Measurements from ENCODE around the gene PPP2R5B.
A peak's percentile ranks its signal among the peaks of the same experiment; 100 is the strongest.
"Not testable (repeated sequence)": the region's sequence is repeated elsewhere in the genome, so short reads cannot be mapped to it uniquely, and the experiment has no call there.

The PPP2R5B gene

DNA sequence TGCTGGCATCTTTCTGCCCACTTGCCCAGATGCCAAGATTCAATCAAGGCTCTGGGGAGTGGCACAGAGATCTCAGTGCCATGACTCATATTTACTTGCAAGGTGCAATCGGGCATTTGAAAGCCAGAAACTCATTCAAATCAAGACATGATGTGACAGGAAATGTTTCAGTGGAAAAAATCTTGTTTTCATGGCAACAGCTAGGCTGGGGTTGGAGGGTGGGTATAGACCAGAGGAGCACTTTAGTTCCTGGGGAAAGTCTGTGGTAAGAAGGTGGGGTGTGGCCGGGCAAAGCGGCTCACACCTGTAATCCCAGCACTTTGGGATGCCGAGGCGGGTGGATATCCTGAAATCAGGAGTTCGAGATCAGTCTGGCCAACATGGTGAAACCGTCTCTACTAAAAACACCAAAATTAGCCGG is 46.3 kb downstream of the PPP2R5B start:
- Histone ChIP-seq H3K36me3 (ENCODE audit: control insufficient read depth in 4 of 4, insufficient read depth in 4 of 4, low read length in 3 of 4) (no peaks in the 10 kb centered on the region), H3K4me3 (ENCODE audit: control insufficient read depth in 1 of 7, extremely low read depth in 1 of 7, insufficient read depth in 4 of 7, low read depth in 2 of 7, low read length in 6 of 7) (no peak overlapping the region), H3K27ac (ENCODE audit: insufficient read depth in 1 of 2, low read depth in 1 of 2, low read length in 2 of 2, poor library complexity in 1 of 2, severe bottlenecking in 2 of 2) (no peak overlapping the region), H3K9me3 (ENCODE audit: control extremely low read depth in 1 of 5, control insufficient read depth in 4 of 5, insufficient read depth in 2 of 5, low read depth in 1 of 5, low read length in 4 of 5) (no peaks in the 10 kb centered on the region), H3K27me3 (replicated peaks in 2 of 5; ENCODE audit: control insufficient read depth in 4 of 5, insufficient read depth in 5 of 5, low read length in 4 of 5) (peaks cover 0 to 18% (median 7%) of the 10 kb centered on the region in 5 experiments), H3K4me1 (ENCODE audit: control extremely low read depth in 1 of 4, control insufficient read depth in 4 of 4, insufficient read depth in 4 of 4, low read length in 3 of 4) (peaks cover 0 to 12% (median 9%) of the 10 kb centered on the region in 4 experiments)
- 85% methylated on average over 7 of the region's 8 CpGs for WGBS (ENCODE audit: insufficient coverage)
- POLR2A ChIA-PET = no interaction called here
- DNase-seq = peak in 2 of 3 donors; percentile 24 to 37
- CTCF ChIA-PET = no interaction called here

DNA sequence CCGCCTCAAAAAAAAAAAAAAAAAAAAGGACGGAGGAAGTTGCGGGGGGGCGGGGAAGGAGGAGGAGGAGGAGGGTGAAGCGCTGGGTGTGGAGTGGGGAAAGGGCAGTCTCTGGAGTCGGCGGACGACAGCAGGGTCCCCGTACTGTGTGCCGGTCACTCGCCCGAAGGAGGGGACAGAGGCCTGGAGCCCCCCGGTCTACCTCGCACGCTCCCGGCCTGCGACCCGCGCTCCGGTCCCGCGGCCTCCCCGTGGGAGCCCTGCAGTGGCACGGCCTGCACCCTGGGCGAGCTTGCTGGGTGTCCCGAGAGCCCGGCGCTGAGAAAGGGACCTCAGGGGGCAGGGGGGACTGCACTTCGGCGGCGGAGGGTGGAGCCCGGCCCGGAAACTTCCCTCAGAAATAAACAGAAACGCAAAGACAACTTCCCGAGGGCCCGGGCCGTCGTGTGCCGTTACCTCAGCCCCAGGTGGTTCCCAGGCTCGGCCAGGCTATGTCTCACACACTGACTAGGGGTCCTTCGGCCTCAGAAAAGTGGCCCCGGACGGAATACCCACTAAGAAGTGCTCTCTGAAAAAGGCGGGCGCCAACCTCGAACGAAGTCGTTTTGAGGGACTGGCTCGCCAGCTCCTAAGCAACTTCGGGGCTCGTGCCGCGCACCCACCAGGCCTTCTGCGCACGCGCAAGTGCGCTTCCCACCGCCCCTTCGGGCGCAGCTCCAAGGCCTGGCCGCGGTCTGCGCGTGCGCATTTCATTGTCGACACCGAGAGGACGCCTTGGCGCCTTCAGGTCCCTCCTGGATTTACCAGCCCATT is 47.1 kb downstream of the PPP2R5B start, which contains the start of gene MAJIN:
Gene MAJIN (minus strand): TSS at position 688 of the 813 bp plus-strand sequence. CDS start 12,703 bp downstream, outside the sequence.
- Histone ChIP-seq H3K4me1 (ENCODE audit: control extremely low read depth in 1 of 4, control insufficient read depth in 4 of 4, insufficient read depth in 4 of 4, low read length in 3 of 4) (peaks cover 0 to 12% (median 9%) of the 10 kb centered on the region in 4 experiments), H3K9me3 (ENCODE audit: control extremely low read depth in 1 of 5, control insufficient read depth in 4 of 5, insufficient read depth in 2 of 5, low read depth in 1 of 5, low read length in 4 of 5) (no peaks in the 10 kb centered on the region), H3K27ac (ENCODE audit: insufficient read depth in 1 of 2, low read depth in 1 of 2, low read length in 2 of 2, poor library complexity in 1 of 2, severe bottlenecking in 2 of 2) (no peak within 1 kb of the TSS), H3K36me3 (ENCODE audit: control insufficient read depth in 4 of 4, insufficient read depth in 4 of 4, low read length in 3 of 4) (no peaks in the 10 kb centered on the region), H3K4me3 (ENCODE audit: control insufficient read depth in 1 of 7, extremely low read depth in 1 of 7, insufficient read depth in 4 of 7, low read depth in 2 of 7, low read length in 6 of 7) (peak within 1 kb of the TSS in 4 of 7 experiments; percentile 25 to 56 (median 42)), H3K27me3 (replicated peaks in 2 of 5; ENCODE audit: control insufficient read depth in 4 of 5, insufficient read depth in 5 of 5, low read length in 4 of 5) (peaks cover 0 to 18% (median 7%) of the 10 kb centered on the region in 5 experiments)
- DNase-seq = peak; percentile 79 to 90 (median 86)
- ChIA-PET POLR2A (no interaction called here), CTCF (no interaction called here)
- 21% methylated on average over 60 of the region's 69 CpGs for WGBS (ENCODE audit: insufficient coverage)

DNA sequence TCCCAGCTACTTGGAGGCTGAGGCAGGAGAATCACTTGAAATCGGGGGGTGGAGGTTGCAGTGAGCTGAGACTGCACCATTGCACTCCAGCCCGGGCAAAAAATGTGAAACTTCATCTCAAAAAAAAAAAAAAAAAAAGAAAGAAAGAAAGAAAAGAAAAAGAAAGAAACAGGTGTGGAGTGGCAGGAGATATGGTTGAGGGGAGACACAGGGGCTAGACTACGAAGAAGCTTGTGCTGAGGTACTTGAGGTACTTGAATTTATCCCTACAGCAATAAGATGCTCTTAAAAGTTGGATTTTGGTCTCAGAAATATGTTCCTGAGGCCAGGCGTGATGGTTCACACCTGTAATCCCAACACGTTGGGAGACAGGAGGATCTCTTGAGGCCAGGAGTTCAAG is 49.6 kb downstream of the PPP2R5B start:
- DNase-seq = no peak
- ChIA-PET CTCF (no interaction called here), POLR2A (no interaction called here)
- peaks cover 0 to 12% (median 9%) of the 10 kb centered on the region in 4 experiments for H3K4me1 ChIP-seq (ENCODE audit: control extremely low read depth in 1 of 4, control insufficient read depth in 4 of 4, insufficient read depth in 4 of 4, low read length in 3 of 4)
- H3K27me3 ChIP-seq (replicated peaks in 2 of 5; ENCODE audit: control insufficient read depth in 4 of 5, insufficient read depth in 5 of 5, low read length in 4 of 5) = peaks cover 0 to 18% (median 7%) of the 10 kb centered on the region in 5 experiments
- no peak overlapping the region for H3K4me3 ChIP-seq (ENCODE audit: control insufficient read depth in 1 of 7, extremely low read depth in 1 of 7, insufficient read depth in 4 of 7, low read depth in 2 of 7, low read length in 6 of 7)
- no peak overlapping the region for H3K27ac ChIP-seq (ENCODE audit: insufficient read depth in 1 of 2, low read depth in 1 of 2, low read length in 2 of 2, poor library complexity in 1 of 2, severe bottlenecking in 2 of 2)
- H3K36me3 ChIP-seq (ENCODE audit: control insufficient read depth in 4 of 4, insufficient read depth in 4 of 4, low read length in 3 of 4) = no peaks in the 10 kb centered on the region
- WGBS (ENCODE audit: insufficient coverage) = 95% methylated on average over 3 of the region's 5 CpGs
- no peaks in the 10 kb centered on the region for H3K9me3 ChIP-seq (ENCODE audit: control extremely low read depth in 1 of 5, control insufficient read depth in 4 of 5, insufficient read depth in 2 of 5, low read depth in 1 of 5, low read length in 4 of 5)

DNA sequence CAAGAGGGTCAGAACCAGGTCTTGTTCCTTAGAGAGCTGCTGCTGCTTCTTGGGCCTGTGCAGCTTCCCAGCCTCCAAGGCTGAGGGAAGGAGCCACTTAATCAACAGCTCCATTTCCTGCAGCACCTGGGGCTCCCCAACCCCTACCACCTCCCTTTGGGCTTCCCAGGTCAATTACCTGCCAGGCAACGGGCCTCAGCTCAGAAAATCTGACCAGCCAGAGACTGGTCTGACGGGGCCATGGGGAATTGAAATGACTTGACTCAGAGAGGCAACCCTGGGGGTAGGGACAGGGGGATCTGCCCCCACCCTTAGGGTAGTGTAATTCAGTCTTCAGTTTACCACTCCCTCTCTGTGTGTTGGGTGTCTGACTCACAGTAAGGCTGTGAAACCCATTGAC is 52.2 kb downstream of the PPP2R5B start:
- H3K4me3 ChIP-seq (ENCODE audit: control insufficient read depth in 1 of 7, extremely low read depth in 1 of 7, insufficient read depth in 4 of 7, low read depth in 2 of 7, low read length in 6 of 7) = no peak overlapping the region

DNA sequence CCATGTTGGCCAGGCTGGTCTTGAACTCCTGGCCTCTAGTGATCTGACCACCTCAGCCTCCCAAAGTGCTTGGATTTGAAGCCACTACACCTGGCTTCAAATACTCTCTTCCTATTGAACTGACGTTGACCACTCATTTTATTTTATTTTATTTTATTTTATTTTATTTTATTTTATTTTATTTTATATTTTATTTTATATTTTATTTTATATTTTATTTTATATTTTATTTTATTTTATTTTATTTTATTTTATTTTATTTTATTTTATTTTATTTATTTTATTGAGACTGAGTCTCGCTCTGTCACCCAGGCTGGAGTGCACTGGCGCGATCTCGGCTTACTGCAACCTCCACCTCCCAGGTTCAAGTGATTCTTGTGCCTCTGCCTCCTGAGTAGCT is 58.9 kb downstream of the PPP2R5B start:
- H3K27me3 ChIP-seq (replicated peaks in 2 of 5; ENCODE audit: control insufficient read depth in 4 of 5, insufficient read depth in 5 of 5, low read length in 4 of 5); H3K27ac ChIP-seq (ENCODE audit: insufficient read depth in 1 of 2, low read depth in 1 of 2, low read length in 2 of 2, poor library complexity in 1 of 2, severe bottlenecking in 2 of 2); H3K36me3 ChIP-seq (ENCODE audit: control insufficient read depth in 4 of 4, insufficient read depth in 4 of 4, low read length in 3 of 4); H3K4me1 ChIP-seq (ENCODE audit: control extremely low read depth in 1 of 4, control insufficient read depth in 4 of 4, insufficient read depth in 4 of 4, low read length in 3 of 4); H3K4me3 ChIP-seq (ENCODE audit: control insufficient read depth in 1 of 7, extremely low read depth in 1 of 7, insufficient read depth in 4 of 7, low read depth in 2 of 7, low read length in 6 of 7); CTCF ChIA-PET; DNase-seq; H3K9me3 ChIP-seq (ENCODE audit: control extremely low read depth in 1 of 5, control insufficient read depth in 4 of 5, insufficient read depth in 2 of 5, low read depth in 1 of 5, low read length in 4 of 5): not testable (repeated sequence)
- POLR2A ChIA-PET = interaction anchor here (0.7 kb wide), 2 partner anchors 36 to 48 kb away, joined by 3 read pairs; no protein-coding TSS in a partner anchor
- WGBS (ENCODE audit: insufficient coverage) = 81% methylated on average over 3 of the region's 5 CpGs

More for the DNA sequence above, 52.2 kb downstream of the PPP2R5B start:
- Histone ChIP-seq H3K36me3 (ENCODE audit: control insufficient read depth in 4 of 4, insufficient read depth in 4 of 4, low read length in 3 of 4) (no peaks in the 10 kb centered on the region), H3K27ac (ENCODE audit: insufficient read depth in 1 of 2, low read depth in 1 of 2, low read length in 2 of 2, poor library complexity in 1 of 2, severe bottlenecking in 2 of 2) (no peak overlapping the region), H3K9me3 (ENCODE audit: control extremely low read depth in 1 of 5, control insufficient read depth in 4 of 5, insufficient read depth in 2 of 5, low read depth in 1 of 5, low read length in 4 of 5) (no peaks in the 10 kb centered on the region), H3K27me3 (replicated peaks in 2 of 5; ENCODE audit: control insufficient read depth in 4 of 5, insufficient read depth in 5 of 5, low read length in 4 of 5) (peaks cover 0 to 10% (median 4%) of the 10 kb centered on the region in 5 experiments), H3K4me1 (ENCODE audit: control extremely low read depth in 1 of 4, control insufficient read depth in 4 of 4, insufficient read depth in 4 of 4, low read length in 3 of 4) (peaks cover 0 to 7% (median 5%) of the 10 kb centered on the region in 4 experiments)
- WGBS (ENCODE audit: insufficient coverage) = no CpG with 5 or more reads among the region's 2 CpGs
- no peak for DNase-seq
- ChIA-PET POLR2A (no interaction called here), CTCF (interaction anchor here (1.6 kb wide), 2 partner anchors 20 to 40 kb away, joined by 3 to 5 read pairs; partner anchors contain the start of gene BATF2)
